ENCODE data around the gene OR1E2. TPM values are rescaled to one million over a fixed set of nuclear protein-coding genes. Genes with fewer than 3 reads are reported as not detected.

OR1E2 gene
- total RNA-seq, 2 experiments from 2014 or later, result not detected

- POLR2A ChIA-PET, result interaction anchor here (0.5 kb wide), 2 partner anchors 185 to 407 kb away, joined by 4 to 9 read pairs; no protein-coding TSS in a partner anchor
- H3K4me1 ChIP-seq (ENCODE audit: insufficient read depth, low read length, poor library complexity, severe bottlenecking), result no peaks in the 10 kb centered on the region
- no peaks in the 10 kb centered on the region for H4K20me1 ChIP-seq (ENCODE audit: insufficient read depth, low read length)
- H3K9me2 ChIP-seq (ENCODE audit: insufficient read depth, low read length), result peaks cover 3% of the 10 kb centered on the region; the same call in 1 of the 2 replicates
- no peak overlapping the region for H3K27ac ChIP-seq (ENCODE audit: low read depth, low read length, poor library complexity, severe bottlenecking)
- no peak for DNase-seq (ENCODE audit: low spot score)
- intact Hi-C loops (cut with micrococcal nuclease; ENCODE audit: unreplicated experiment), result no loop called here
- no peak overlapping the region for H3K4me2 ChIP-seq (ENCODE audit: low read length)
- no peaks in the 10 kb centered on the region for H3K9me3 ChIP-seq (ENCODE audit: low read length)
- no peaks in the 10 kb centered on the region for H3K79me2 ChIP-seq (ENCODE audit: insufficient read depth, low read depth, low read length)
- no peak overlapping the region for H2AFZ ChIP-seq (ENCODE audit: low read length)
- no peaks in the 10 kb centered on the region for H3K36me3 ChIP-seq (ENCODE audit: insufficient read depth, low read length)
- no peak for TF ChIP-seq CTCF (conservative IDR thresholded peaks at IDR 0.05; ENCODE audit: low read length)
- no peak for TF ChIP-seq EZH2phosphoT487 (IDR thresholded peaks at IDR 0.05; ENCODE audit: borderline replicate concordance, low read depth, low read length)
- CTCF ChIA-PET (ENCODE audit: unreplicated experiment), result no interaction called here
- no TSS peak for BruUV-seq (replicated peaks)
- no peak overlapping the region for H3K4me3 ChIP-seq (ENCODE audit: low read depth, low read length, poor library complexity, severe bottlenecking)
Measured at GRCh38 chr17:3389791-3390190, 43.9 kb downstream of the OR1E2 start.

GRCh38 chr17:3385869-3386816 lies 47.5 kb downstream of the OR1E2 start, which contains the start of gene OR3A2:
Gene OR3A2 (minus strand): TSS chr17:3386308.
- POLR2A ChIA-PET, result no interaction called here
- H3K9me3 ChIP-seq (ENCODE audit: low read length), result no peaks in the 10 kb centered on the region
- DNase-seq (ENCODE audit: low spot score), result no peak
- H2AFZ ChIP-seq (ENCODE audit: low read length), result no peak within 1 kb of the TSS
- no peak within 1 kb of the TSS for H3K4me2 ChIP-seq (ENCODE audit: low read length)
- intact Hi-C loops (cut with micrococcal nuclease; ENCODE audit: unreplicated experiment), result no loop called here
- H3K27ac ChIP-seq (ENCODE audit: low read depth, low read length, poor library complexity, severe bottlenecking), result no peak within 1 kb of the TSS
- no TSS peak for BruUV-seq (replicated peaks)
- H4K20me1 ChIP-seq (ENCODE audit: insufficient read depth, low read length), result no peaks in the 10 kb centered on the region
- CTCF ChIA-PET (ENCODE audit: unreplicated experiment), result no interaction called here
- no peaks in the 10 kb centered on the region for H3K79me2 ChIP-seq (ENCODE audit: insufficient read depth, low read depth, low read length)
- H3K9me2 ChIP-seq (ENCODE audit: insufficient read depth, low read length), result no peaks in the 10 kb centered on the region
- H3K4me1 ChIP-seq (ENCODE audit: insufficient read depth, low read length, poor library complexity, severe bottlenecking), result no peaks in the 10 kb centered on the region
- no peak for TF ChIP-seq CTCF (conservative IDR thresholded peaks at IDR 0.05; ENCODE audit: low read length)
- TF ChIP-seq EZH2phosphoT487 (IDR thresholded peaks at IDR 0.05; ENCODE audit: borderline replicate concordance, low read depth, low read length), result no peak
- H3K36me3 ChIP-seq (ENCODE audit: insufficient read depth, low read length), result no peaks in the 10 kb centered on the region
- no peak within 1 kb of the TSS for H3K4me3 ChIP-seq (ENCODE audit: low read depth, low read length, poor library complexity, severe bottlenecking)

Other genes with a start within 250 kb of the OR1E2 start
- gene OR1A2, start 236.3 kb downstream of the OR1E2 start, total RNA-seq (2014; rRNA removed; shearing (Covaris generic)), result not detected in 2 replicates
- not detected in 2 replicates for gene OR1A2, start 236.3 kb downstream of the OR1E2 start, total RNA-seq (2022)
- gene OR1A1, start 226.2 kb downstream of the OR1E2 start, total RNA-seq (2014; rRNA removed; shearing (Covaris generic)), result not detected in 2 replicates
- gene OR1A1, start 226.2 kb downstream of the OR1E2 start, total RNA-seq (2022), result not detected in 2 replicates
- not detected in 2 replicates for gene OR3A1, start 135.5 kb downstream of the OR1E2 start, total RNA-seq (2014; rRNA removed; shearing (Covaris generic))
- not detected in 2 replicates for gene OR3A1, start 135.5 kb downstream of the OR1E2 start, total RNA-seq (2022)
- not detected in 2 replicates for gene OR3A2, start 47.5 kb downstream of the OR1E2 start, total RNA-seq (2014; rRNA removed; shearing (Covaris generic))
- gene OR3A2, start 47.5 kb downstream of the OR1E2 start, total RNA-seq (2022), result not detected in 2 replicates
- not detected in 2 replicates for gene OR1E1, start 35.4 kb downstream of the OR1E2 start, total RNA-seq (2014; rRNA removed; shearing (Covaris generic))
- gene OR1E1, start 35.4 kb downstream of the OR1E2 start, total RNA-seq (2022), result not detected in 2 replicates
- gene OR3A3, start 22.5 kb downstream of the OR1E2 start, total RNA-seq (2014; rRNA removed; shearing (Covaris generic)), result not detected in 2 replicates
- not detected in 2 replicates for gene OR3A3, start 22.5 kb downstream of the OR1E2 start, total RNA-seq (2022)
- gene SPATA22, start 38.0 kb upstream of the OR1E2 start, total RNA-seq (2014; rRNA removed; shearing (Covaris generic)), result not detected in 2 replicates
- not detected in 2 replicates for gene SPATA22, start 38.0 kb upstream of the OR1E2 start, total RNA-seq (2022)
- not detected in 2 replicates for gene ASPA, start 42.2 kb upstream of the OR1E2 start, total RNA-seq (2014; rRNA removed; shearing (Covaris generic))
- gene ASPA, start 42.2 kb upstream of the OR1E2 start, total RNA-seq (2022), result not detected in 2 replicates
- not detected in 2 replicates for gene TRPV3, start 124.0 kb upstream of the OR1E2 start, total RNA-seq (2014; rRNA removed; shearing (Covaris generic))
- 0.06 TPM in 1 of 2 replicates, not detected in the other for gene TRPV3, start 124.0 kb upstream of the OR1E2 start, total RNA-seq (2022)
- 2.2 and 2.7 TPM in 2 replicates for gene TRPV1, start 175.6 kb upstream of the OR1E2 start, total RNA-seq (2014; rRNA removed; shearing (Covaris generic))
- gene TRPV1, start 175.6 kb upstream of the OR1E2 start, total RNA-seq (2022), result 2.9 and 4.5 TPM in 2 replicates
- gene SHPK, start 202.4 kb upstream of the OR1E2 start, total RNA-seq (2014; rRNA removed; shearing (Covaris generic)), result 17.0 and 21.4 TPM in 2 replicates
- 15.7 and 16.9 TPM in 2 replicates for gene SHPK, start 202.4 kb upstream of the OR1E2 start, total RNA-seq (2022)
- 5.6 and 6.7 TPM in 2 replicates for gene CTNS, start 202.9 kb upstream of the OR1E2 start, total RNA-seq (2014; rRNA removed; shearing (Covaris generic))
- gene CTNS, start 202.9 kb upstream of the OR1E2 start, total RNA-seq (2022), result 11.9 and 13.6 TPM in 2 replicates
- 12.4 and 19.8 TPM in 2 replicates for gene TAX1BP3, start 234.7 kb upstream of the OR1E2 start, total RNA-seq (2014; rRNA removed; shearing (Covaris generic))
- 24.3 and 24.8 TPM in 2 replicates for gene TAX1BP3, start 234.7 kb upstream of the OR1E2 start, total RNA-seq (2022)
- 32.5 and 36.0 TPM in 2 replicates for gene EMC6, start 235.0 kb upstream of the OR1E2 start, total RNA-seq (2014; rRNA removed; shearing (Covaris generic))
- 53.7 and 54.6 TPM in 2 replicates for gene EMC6, start 235.0 kb upstream of the OR1E2 start, total RNA-seq (2022)